GM12801 (cell line): ENCODE results near the gene PELI2.

Experiments used
- CTCF ChIP-seq: IDR thresholded peaks from one replicate; pipeline ENCODE4 v1.5.1; 2011; ENCODE audit warnings: control low read depth; ENCODE audit not compliant: insufficient read length; ENCODE audit errors: extremely low read depth

Gene PELI2

GRCh38 chr14:56274556-56274955 is 156.3 kb downstream of the PELI2 start:
- no peak for TF ChIP-seq CTCF

- TF ChIP-seq CTCF: no peak
Observed at GRCh38 chr14:56276108-56276507, 157.9 kb downstream of the PELI2 start.

- no peak for TF ChIP-seq CTCF
Observed at GRCh38 chr14:56278383-56278782, 160.2 kb downstream of the PELI2 start.

DNA sequence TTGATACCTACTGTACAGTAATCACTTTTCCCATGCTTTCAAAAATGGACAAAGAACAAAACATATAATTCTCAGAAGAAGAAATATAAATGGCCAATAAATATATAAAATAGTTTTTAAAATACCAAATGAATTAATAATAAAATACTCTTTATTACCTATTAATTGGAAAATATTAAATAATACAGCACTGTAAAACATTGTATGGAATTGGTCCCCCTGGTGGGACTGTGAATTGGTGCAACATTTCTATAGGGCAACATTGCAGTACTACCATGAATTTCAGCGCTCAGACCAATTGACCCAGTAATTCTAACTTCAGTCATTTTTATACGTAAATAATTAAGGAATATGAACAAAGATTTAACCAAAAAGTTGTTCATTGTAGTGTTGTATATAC is 162.6 kb downstream of the PELI2 start:
- TF ChIP-seq CTCF: no peak

DNA sequence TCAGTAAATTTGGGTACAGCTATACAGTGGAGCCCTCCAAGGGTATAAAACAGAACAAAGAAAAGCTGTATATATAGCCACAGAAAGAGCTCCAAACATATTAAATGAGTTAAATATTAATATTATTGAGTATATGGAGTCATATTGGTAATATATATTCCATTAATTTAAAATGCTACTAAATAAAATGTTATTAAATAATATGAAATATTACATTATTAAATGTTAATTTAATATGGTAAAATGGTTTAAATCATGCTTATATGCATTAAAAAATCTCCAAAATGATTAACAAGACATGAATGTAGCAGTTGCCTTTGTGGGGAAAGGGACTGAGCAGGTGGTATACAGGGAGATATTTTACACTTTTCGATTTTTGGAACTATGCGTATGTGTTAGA is 164.0 kb downstream of the PELI2 start:
- TF ChIP-seq CTCF: no peak

GRCh38 chr14:56284641-56285040 is 166.4 kb downstream of the PELI2 start:
- no peak for TF ChIP-seq CTCF

- no peak for TF ChIP-seq CTCF
Observed at GRCh38 chr14:56289155-56289554, 170.9 kb downstream of the PELI2 start.

- TF ChIP-seq CTCF: no peak
Observed at GRCh38 chr14:56290195-56290594, 172.0 kb downstream of the PELI2 start.
